Esophagus muscularis mucosa (tissue), 4 donors: ENCODE results near the gene RYR2. TPM values are rescaled to one million over a fixed set of nuclear protein-coding genes. Genes with fewer than 3 reads are reported as not detected.
A peak's percentile ranks its signal among the peaks of the same experiment; 100 is the strongest.

Experiments used
- DNase-seq: peaks from one replicate; pipeline ENCODE4 v3.0.0-alpha.2; 2017; ENCODE audit errors: extremely low spot score
- H3K27ac ChIP-seq, 4 donors: fragments of 200-600 bp; sonication (generic); replicated peaks in 1 of 4; 1 replicate in 3 of 4; 2 replicates in 1 of 4; pipeline ENCODE4 v1.5.1; 2016 to 2019; ENCODE audit warnings: mild to moderate bottlenecking in 1 of 4
- H3K27me3 ChIP-seq, 4 donors: fragments of 200-600 bp; sonication (generic); one replicate each; pipeline versions ENCODE4 v1.5.1 to v1.6.0; 2016 to 2019
- H3K36me3 ChIP-seq, 4 donors: fragments of 200-600 bp; sonication (generic); one replicate each; pipeline ENCODE4 v1.5.1; 2016 to 2019
- H3K4me1 ChIP-seq, 4 donors: fragments of 200-600 bp; sonication (generic); one replicate each; pipeline ENCODE4 v1.5.1; 2016 to 2019
- H3K4me3 ChIP-seq, 4 donors: fragments of 200-600 bp; sonication (generic); 1 replicate in 2 of 4; 2 replicates in 2 of 4; pipeline ENCODE4 v1.5.1; 2016 to 2019; ENCODE audit warnings: mild to moderate bottlenecking in 4 of 4, moderate library complexity in 1 of 4
- H3K9me3 ChIP-seq, 4 donors: fragments of 200-600 bp; sonication (generic); 1 replicate in 3 of 4; 2 replicates in 1 of 4; pipeline ENCODE4 v1.5.1; 2016 to 2019
- EP300 ChIP-seq: sonication (generic); formaldehyde crosslinking; IDR thresholded peaks from one replicate; pipeline ENCODE4 v1.6.1; 2017; ENCODE audit warnings: antibody characterized with exemption
- POLR2A ChIP-seq: fragments of 450-650 bp; IDR thresholded peaks from one replicate; pipeline ENCODE4 v1.6.1; 2017; ENCODE audit warnings: antibody characterized with exemption, moderate library complexity, mild to moderate bottlenecking, low read depth
- POLR2AphosphoS5 ChIP-seq, 2 donors: sonication (generic); formaldehyde crosslinking; IDR thresholded peaks; one replicate each; pipeline ENCODE4 v1.6.1; 2017; ENCODE audit warnings: antibody characterized with exemption in 2 of 2
- WGBS: methylation state at CpG from one replicate; pipeline ENCODE4 v1.1.5; 2018; 5-methylcytosine and 5-hydroxymethylcytosine counted together
- intact Hi-C: fragments of 100-400 bp; cut with DNase I; formaldehyde crosslinking; loops from one replicate; pipeline ENCODE4 v1.15.1; 2023
- total RNA-seq, 4 donors: library from RNA; depleted of rRNA; stranded (reverse); fragments of >200 nt; gene quantifications; one replicate each; pipeline versions ENCODE4 v1.1.0 to v1.2.1, GENCODE V29; 2016
- TF ChIP-seq, protein P1 (sequence below), 3 experiments: fragments of 200-600 bp in 2 of 3; fragments of 450-650 bp in 1 of 3; sonication (generic) in 2 of 3; IDR thresholded peaks; one replicate each; pipeline ENCODE4 v1.5.1; 2017 to 2019; ENCODE audit warnings: antibody characterized with exemption in 3 of 3, mild to moderate bottlenecking in 2 of 3, moderate library complexity in 1 of 3

RYR2 gene
- total RNA-seq, 4 donors from 2014 or later: 29.8 to 56.3 (median 38.9) TPM

DNA sequence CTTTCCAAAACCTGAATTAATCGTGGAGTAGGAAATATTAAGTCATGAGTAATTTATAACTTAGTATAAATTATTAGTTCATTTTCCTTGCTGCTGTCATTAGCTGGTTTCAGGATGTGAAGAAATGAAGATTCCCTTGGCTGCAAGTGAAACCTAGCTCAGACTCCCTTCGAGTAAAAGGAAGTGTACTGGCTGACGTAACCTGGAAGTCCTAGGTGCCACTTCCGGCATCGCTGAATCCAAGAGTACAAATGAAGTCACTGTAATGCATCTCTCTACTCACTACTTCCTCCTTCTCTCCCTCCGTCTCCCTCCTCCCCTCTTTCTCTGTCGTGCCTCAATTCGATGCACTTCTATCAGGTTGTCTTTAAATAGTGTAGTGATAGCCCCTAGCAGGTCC is 820.0 kb downstream of the RYR2 start:
- H3K4me1 ChIP-seq: peaks cover 7 to 9% (median 8%) of the 10 kb centered on the region in 4 donors
- H3K36me3 ChIP-seq: no peaks in the 10 kb centered on the region
- no peaks in the 10 kb centered on the region for H3K27me3 ChIP-seq
- DNase-seq: no peak
- WGBS: 66% methylated on average over 8 of the region's 8 CpGs
- H3K4me3 ChIP-seq: no peak overlapping the region
- TF ChIP-seq POLR2A: no peak
- no peak for TF ChIP-seq POLR2AphosphoS5 (IDR thresholded peaks at IDR 0.05)
- TF ChIP-seq, protein P1, sequence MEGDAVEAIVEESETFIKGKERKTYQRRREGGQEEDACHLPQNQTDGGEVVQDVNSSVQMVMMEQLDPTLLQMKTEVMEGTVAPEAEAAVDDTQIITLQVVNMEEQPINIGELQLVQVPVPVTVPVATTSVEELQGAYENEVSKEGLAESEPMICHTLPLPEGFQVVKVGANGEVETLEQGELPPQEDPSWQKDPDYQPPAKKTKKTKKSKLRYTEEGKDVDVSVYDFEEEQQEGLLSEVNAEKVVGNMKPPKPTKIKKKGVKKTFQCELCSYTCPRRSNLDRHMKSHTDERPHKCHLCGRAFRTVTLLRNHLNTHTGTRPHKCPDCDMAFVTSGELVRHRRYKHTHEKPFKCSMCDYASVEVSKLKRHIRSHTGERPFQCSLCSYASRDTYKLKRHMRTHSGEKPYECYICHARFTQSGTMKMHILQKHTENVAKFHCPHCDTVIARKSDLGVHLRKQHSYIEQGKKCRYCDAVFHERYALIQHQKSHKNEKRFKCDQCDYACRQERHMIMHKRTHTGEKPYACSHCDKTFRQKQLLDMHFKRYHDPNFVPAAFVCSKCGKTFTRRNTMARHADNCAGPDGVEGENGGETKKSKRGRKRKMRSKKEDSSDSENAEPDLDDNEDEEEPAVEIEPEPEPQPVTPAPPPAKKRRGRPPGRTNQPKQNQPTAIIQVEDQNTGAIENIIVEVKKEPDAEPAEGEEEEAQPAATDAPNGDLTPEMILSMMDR (IDR thresholded peaks at IDR 0.05): no peak
- TF ChIP-seq EP300: no peak
- no peaks in the 10 kb centered on the region for H3K9me3 ChIP-seq
- intact Hi-C loops: no loop called here
- no peak overlapping the region for H3K27ac ChIP-seq

DNA sequence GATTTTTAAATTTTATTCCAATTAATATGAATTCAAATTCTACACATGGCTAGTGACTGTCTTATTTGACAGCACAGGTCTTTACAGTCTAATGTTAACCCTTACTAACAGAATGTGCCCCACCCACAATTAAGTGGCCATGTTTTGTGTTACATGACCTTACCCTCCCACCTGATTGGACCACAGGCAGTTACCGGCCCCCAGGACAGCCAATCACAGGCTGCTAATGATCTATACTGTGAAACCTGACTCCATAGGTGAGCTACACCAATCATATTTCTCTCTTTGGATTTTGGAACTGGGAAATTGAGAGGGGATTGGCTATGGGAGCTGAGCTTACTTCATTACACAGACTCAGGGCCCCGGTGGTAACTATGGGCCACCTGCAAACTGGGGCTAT is 821.2 kb downstream of the RYR2 start:
- H3K36me3 ChIP-seq: no peaks in the 10 kb centered on the region
- DNase-seq: no peak
- no peaks in the 10 kb centered on the region for H3K9me3 ChIP-seq
- intact Hi-C loops: no loop called here
- TF ChIP-seq, protein P1 (IDR thresholded peaks at IDR 0.05): no peak
- TF ChIP-seq POLR2AphosphoS5 (IDR thresholded peaks at IDR 0.05) (no peak), POLR2A (no peak), EP300 (no peak)
- peaks cover 7 to 9% (median 8%) of the 10 kb centered on the region in 4 donors for H3K4me1 ChIP-seq
- H3K27me3 ChIP-seq: no peaks in the 10 kb centered on the region
- no peak overlapping the region for H3K27ac ChIP-seq
- WGBS: 85% methylated on average over 2 of the region's 2 CpGs
- no peak overlapping the region for H3K4me3 ChIP-seq

- peak overlapping the region in 3 of 4 donors; percentile 19 to 44 (median 20) for H3K4me3 ChIP-seq
- no peak for DNase-seq
- H3K27ac ChIP-seq: no peak overlapping the region
- H3K4me1 ChIP-seq: peaks cover 7 to 9% (median 8%) of the 10 kb centered on the region in 4 donors
- H3K36me3 ChIP-seq: no peaks in the 10 kb centered on the region
- WGBS: 56% methylated on average over 9 of the region's 25 CpGs
- intact Hi-C loops: no loop called here
- no peaks in the 10 kb centered on the region for H3K27me3 ChIP-seq
- H3K9me3 ChIP-seq: no peaks in the 10 kb centered on the region
- no peak for TF ChIP-seq POLR2AphosphoS5 (IDR thresholded peaks at IDR 0.05)
- TF ChIP-seq, protein P1 (IDR thresholded peaks at IDR 0.05): peak; percentile 87 to 93 (median 87)
Measured at GRCh38 chr1:237864338-237865244, 822.6 kb downstream of the RYR2 start.

DNA sequence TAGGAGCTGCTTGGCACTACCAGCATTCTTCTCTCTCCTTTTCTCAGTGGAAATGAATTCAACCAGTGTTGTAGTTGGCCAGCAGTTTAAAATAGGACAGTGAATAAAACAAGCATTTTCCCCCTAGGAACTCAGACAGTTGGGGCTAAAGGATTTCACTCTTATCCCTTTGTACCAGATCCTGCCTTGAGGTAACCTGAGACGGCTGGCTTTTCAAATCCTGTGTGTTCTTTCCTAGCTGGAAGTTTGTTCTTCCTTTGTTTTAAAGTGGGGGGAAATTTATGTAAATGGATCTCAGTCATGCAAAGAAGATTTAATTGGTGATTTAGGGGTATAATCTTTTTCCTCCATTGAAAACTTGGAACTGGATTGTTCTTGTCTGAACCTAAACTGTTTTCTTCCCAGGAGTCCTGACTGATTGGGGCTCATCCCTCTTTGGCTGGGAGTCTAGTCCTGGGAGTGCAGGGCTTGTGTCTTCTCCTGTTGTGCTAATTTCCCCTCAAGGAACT is 825.5 kb downstream of the RYR2 start:
- no peak overlapping the region for H3K27ac ChIP-seq
- TF ChIP-seq POLR2A: no peak
- no peak for TF ChIP-seq EP300
- TF ChIP-seq POLR2AphosphoS5 (IDR thresholded peaks at IDR 0.05): no peak
- TF ChIP-seq, protein P1 (IDR thresholded peaks at IDR 0.05): no peak
- no peaks in the 10 kb centered on the region for H3K27me3 ChIP-seq
- no peak for DNase-seq
- no peaks in the 10 kb centered on the region for H3K9me3 ChIP-seq
- peaks cover 7 to 9% (median 8%) of the 10 kb centered on the region in 4 donors for H3K4me1 ChIP-seq
- WGBS: 91% methylated on average over 1 of the region's 1 CpG
- H3K4me3 ChIP-seq: no peak overlapping the region
- intact Hi-C loops: no loop called here
- H3K36me3 ChIP-seq: no peaks in the 10 kb centered on the region
